Purkinje cell (primary cell): Measurements from ENCODE around the gene SPANXD. TPM values are rescaled to one million over a fixed set of nuclear protein-coding genes. Genes with fewer than 3 reads are reported as not detected.

Experiments used
- polyA plus RNA-seq: library from polyadenylated mRNA; unstranded; fragments of >200 nt; fragmentation: Nextera tagmentation; gene quantifications from 2 replicates; pipeline ENCODE4 v1.2.1, GENCODE V29; 2014

SPANXD gene, protein sequence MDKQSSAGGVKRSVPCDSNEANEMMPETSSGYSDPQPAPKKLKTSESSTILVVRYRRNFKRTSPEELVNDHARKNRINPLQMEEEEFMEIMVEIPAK
- not detected in 2 replicates for polyA plus RNA-seq

DNA sequence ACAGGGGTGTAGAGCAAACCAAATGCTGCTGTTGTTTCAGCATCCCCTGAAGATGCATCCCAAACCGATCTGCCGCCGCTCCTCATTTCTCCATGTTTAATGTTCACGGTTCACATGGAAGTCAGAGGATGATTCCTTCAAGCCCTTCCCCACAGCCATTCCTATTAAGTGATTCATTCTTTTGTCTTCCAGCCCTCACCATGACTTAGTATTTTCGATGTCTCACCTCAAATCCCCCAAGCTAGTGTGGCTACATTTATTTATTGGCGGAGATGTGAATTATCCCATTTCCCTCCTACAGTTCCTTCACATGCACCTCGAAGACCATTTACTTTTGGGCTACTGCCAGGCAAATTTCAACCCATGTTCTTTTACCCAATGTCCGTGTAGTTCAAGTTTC, at the start of gene SPANXD:
SPANXD (minus strand) TSS at position 101 of the 400 bp plus-strand sequence. CDS start 334 bp downstream, outside the sequence.

Other genes with a start within 250 kb of the SPANXD start
- not detected in 2 replicates for gene SPANXA1, start 114.0 kb downstream of the SPANXD start, polyA plus RNA-seq
- not detected in 2 replicates for gene SPANXA2, start 109.0 kb downstream of the SPANXD start, polyA plus RNA-seq
- not detected in 2 replicates for gene MAGEC3, start 139.6 kb upstream of the SPANXD start, polyA plus RNA-seq
- not detected in 2 replicates for gene MAGEC1, start 205.2 kb upstream of the SPANXD start, polyA plus RNA-seq